ENCODE measurements around the gene FXYD2.

DNA sequence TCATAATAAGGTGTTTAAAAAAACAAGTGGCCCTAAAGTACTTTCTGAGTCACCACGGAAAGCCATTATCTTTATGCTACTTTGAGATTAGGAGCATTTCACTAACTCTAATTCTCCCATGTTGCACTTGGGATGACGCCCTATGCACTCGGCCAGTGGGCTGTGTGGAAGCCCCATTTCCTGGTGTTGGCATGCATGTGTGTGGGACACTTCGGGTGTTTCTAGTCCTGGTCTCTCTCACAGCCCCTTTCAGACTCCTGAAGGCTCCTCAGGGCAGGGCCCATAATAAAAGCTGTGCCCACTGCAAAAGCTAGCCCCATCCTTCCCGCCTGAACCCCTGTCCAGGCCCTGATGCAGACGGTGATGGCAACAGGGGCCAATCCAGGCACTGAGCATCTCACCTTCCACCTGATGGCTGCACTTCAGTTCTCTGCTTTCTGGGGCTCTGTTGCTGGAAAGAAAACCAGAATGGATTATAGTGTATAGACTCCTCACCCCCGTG, 14.9 kb upstream of the FXYD2 start:
- TF ChIP-seq CTCF (conservative IDR thresholded peaks at IDR 0.05 in 1 of 2, IDR thresholded peaks at IDR 0.05 in 1 of 2; ENCODE audit: low read depth in 1 of 2, low read length in 2 of 2) (no peak), EZH2 (IDR thresholded peaks at IDR 0.05; ENCODE audit: low read length, missing control alignments) (no peak)
